ENCODE data around the gene OSBPL8.

GRCh38 chr12:76531056-76531455 is 28.5 kb downstream of the OSBPL8 start:
- TF ChIP-seq ZBTB21 (tag by site-specific recombination; IDR thresholded peaks at IDR 0.05) (no peak), ZNF19 (tag by site-specific recombination; IDR thresholded peaks at IDR 0.05; ENCODE audit: low read depth) (no peak), ZNF549 (tag by site-specific recombination; IDR thresholded peaks at IDR 0.05) (no peak), ZNF335 (tag by site-specific recombination; conservative IDR thresholded peaks at IDR 0.05) (no peak), ZNF701 (tag by site-specific recombination; IDR thresholded peaks at IDR 0.05) (no peak), TSHZ1 (tag by site-specific recombination; IDR thresholded peaks at IDR 0.05; ENCODE audit: borderline replicate concordance) (no peak), CTCF (tag by site-specific recombination; IDR thresholded peaks at IDR 0.05) (no peak), ZBTB1 (tag by site-specific recombination; IDR thresholded peaks at IDR 0.05) (no peak)

Data from HEK293 (cell line).